ENCODE results near the gene TOMT.
"Not testable (repeated sequence)": the region's sequence is repeated elsewhere in the genome, so short reads cannot be mapped to it uniquely, and the experiment has no call there.

The TOMT gene

DNA sequence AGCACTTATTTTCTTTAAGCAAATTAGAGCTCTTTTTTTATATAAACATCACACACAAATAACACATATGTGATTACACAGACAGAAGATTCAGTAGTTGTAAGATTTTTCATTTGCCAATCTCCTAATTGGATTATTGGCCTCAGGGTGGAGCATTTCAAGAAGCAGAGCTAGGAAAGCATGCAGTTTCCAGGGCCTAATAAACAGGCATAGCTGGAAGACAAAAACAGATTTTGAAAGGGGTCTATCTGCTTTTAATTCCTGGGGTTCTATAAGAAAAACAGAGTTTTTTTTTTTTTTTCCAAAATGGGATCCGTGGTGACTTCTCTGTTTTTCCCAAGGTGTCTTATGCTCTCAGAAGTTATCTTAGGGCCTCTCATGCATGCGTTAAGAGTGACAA lies 22.2 kb downstream of the TOMT start:
- TF ChIP-seq CTCF (IDR thresholded peaks at IDR 0.05; ENCODE audit: control extremely low read depth, extremely low read depth, low read depth, missing control alignments), result no peak
- ChIA-PET POLR2A (no interaction called here), CTCF (interaction anchor here (1.1 to 4.1 kb wide), 2 partner anchors 16 to 89 kb away, joined by 3 to 25 read pairs; no protein-coding TSS in a partner anchor)
- no peak for DNase-seq (ENCODE audit: extremely low spot score)

DNA sequence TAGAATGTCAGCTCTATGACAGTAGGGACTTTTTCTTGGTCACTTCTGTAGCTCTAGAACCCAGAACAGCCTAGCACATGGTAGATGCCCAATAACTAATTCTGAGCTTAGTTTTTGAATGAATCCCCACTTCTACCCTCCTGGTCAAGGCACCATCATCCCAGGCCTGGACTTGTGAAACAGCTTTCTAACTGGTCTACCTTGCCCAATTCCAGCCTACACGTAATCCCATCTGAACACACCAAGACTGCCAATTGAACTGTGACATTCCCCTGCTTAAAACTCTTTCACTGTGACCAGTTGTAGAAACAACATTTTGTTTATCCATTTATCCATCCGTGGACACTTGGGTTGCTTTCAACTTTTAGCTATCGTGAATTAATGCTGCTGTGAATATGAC lies 23.7 kb downstream of the TOMT start:
- DNase-seq (ENCODE audit: extremely low spot score), result no peak
- TF ChIP-seq CTCF (IDR thresholded peaks at IDR 0.05; ENCODE audit: control extremely low read depth, extremely low read depth, low read depth, missing control alignments), result no peak
- POLR2A ChIA-PET, result no interaction called here
- CTCF ChIA-PET, result interaction anchor here (1.1 to 2.3 kb wide), 4 partner anchors 9 to 104 kb away, joined by 3 to 11 read pairs (median 4); no protein-coding TSS in a partner anchor

GRCh38 chr11:72132646-72133045 lies 26.9 kb downstream of the TOMT start:
- DNase-seq (ENCODE audit: extremely low spot score), result no peak
- no peak for TF ChIP-seq CTCF (IDR thresholded peaks at IDR 0.05; ENCODE audit: control extremely low read depth, extremely low read depth, low read depth, missing control alignments)
- ChIA-PET CTCF (interaction anchor here (3.2 kb wide), 1 partner anchor 12 kb away, joined by 10 read pairs; no protein-coding TSS in a partner anchor), POLR2A (no interaction called here)

- DNase-seq (ENCODE audit: extremely low spot score); POLR2A ChIA-PET: not testable (repeated sequence)
- CTCF ChIA-PET, result interaction anchor here (0.9 to 1.3 kb wide), 3 partner anchors 8 to 296 kb away, joined by 3 to 4 read pairs (median 4); no protein-coding TSS in a partner anchor
Measured at GRCh38 chr11:72135473-72135872, 29.7 kb downstream of the TOMT start, which contains the start of gene FOLR3. Gene FOLR3, plus strand, starts transcription at chr11:72135725. Its CDS starts 228 bp downstream, at chr11:72135953.

DNA sequence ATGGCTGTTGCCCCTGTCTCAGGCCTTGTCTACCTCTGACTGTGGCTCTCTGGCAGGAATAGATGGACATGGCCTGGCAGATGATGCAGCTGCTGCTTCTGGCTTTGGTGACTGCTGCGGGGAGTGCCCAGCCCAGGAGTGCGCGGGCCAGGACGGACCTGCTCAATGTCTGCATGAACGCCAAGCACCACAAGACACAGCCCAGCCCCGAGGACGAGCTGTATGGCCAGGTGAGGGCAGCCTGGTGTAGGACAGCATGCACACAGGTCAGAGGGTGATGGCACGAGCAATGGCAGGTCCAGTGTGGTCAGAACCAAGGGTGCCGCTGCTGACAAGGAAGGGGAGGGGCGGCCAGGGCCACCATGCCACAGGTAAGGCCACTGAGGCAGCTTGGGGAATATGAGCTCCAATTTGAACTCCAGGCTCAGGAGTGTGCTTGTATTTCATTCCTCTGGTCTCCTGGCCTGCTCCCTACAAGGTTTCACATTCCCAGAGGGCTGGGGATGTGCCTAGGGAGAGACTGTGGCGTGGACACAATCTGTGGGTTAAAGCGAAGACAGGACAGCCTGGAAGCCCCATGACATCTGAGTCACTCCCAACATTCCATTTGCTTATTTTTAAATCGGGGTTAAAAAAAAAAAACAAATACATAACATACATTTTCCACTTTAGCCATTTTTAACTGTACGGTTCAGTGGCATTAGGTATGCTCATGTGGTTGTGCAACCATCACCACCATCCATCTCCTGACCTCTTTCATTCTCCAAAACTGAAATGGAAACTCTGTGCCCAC lies 30.4 kb downstream of the TOMT start:
- TF ChIP-seq CTCF (IDR thresholded peaks at IDR 0.05; ENCODE audit: control extremely low read depth, extremely low read depth, low read depth, missing control alignments), result no peak
- POLR2A ChIA-PET, result no interaction called here
- DNase-seq (ENCODE audit: extremely low spot score), result no peak
- CTCF ChIA-PET, result interaction anchor here (1.1 to 1.3 kb wide), 3 partner anchors 45 to 295 kb away, joined by 3 to 4 read pairs (median 3); no protein-coding TSS in a partner anchor

GRCh38 chr11:72136684-72137262 lies 31.0 kb downstream of the TOMT start:
- no peak for DNase-seq (ENCODE audit: extremely low spot score)
- no peak for TF ChIP-seq CTCF (IDR thresholded peaks at IDR 0.05; ENCODE audit: control extremely low read depth, extremely low read depth, low read depth, missing control alignments)
- ChIA-PET CTCF (interaction anchor here (1.0 to 1.3 kb wide), 3 partner anchors 38 to 294 kb away, joined by 3 to 4 read pairs (median 3); no protein-coding TSS in a partner anchor), POLR2A (no interaction called here)

Data from GM10248 (cell line).